ENCODE data around the gene ANG.

ANG gene

DNA sequence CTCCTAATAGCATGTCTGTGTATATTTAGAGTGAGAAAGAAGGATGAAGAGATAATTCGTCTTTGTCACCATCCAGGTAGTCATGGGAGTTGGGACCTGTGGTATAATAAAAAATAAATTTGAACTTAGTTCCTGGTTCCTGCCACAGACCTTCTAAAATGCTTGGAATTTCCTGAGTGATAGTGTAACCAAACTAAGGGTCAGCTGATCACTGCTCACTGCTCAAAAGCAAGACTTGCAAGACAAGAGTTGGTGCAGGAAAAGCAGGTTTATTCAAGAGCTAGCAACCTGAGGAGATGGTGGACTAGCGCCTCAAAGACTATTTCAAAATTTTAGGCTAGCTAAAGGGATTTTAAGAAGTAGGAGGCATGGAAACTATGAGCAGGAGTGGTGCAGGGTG lies 19.1 kb downstream of the ANG start:
- TF ChIP-seq, protein P1, sequence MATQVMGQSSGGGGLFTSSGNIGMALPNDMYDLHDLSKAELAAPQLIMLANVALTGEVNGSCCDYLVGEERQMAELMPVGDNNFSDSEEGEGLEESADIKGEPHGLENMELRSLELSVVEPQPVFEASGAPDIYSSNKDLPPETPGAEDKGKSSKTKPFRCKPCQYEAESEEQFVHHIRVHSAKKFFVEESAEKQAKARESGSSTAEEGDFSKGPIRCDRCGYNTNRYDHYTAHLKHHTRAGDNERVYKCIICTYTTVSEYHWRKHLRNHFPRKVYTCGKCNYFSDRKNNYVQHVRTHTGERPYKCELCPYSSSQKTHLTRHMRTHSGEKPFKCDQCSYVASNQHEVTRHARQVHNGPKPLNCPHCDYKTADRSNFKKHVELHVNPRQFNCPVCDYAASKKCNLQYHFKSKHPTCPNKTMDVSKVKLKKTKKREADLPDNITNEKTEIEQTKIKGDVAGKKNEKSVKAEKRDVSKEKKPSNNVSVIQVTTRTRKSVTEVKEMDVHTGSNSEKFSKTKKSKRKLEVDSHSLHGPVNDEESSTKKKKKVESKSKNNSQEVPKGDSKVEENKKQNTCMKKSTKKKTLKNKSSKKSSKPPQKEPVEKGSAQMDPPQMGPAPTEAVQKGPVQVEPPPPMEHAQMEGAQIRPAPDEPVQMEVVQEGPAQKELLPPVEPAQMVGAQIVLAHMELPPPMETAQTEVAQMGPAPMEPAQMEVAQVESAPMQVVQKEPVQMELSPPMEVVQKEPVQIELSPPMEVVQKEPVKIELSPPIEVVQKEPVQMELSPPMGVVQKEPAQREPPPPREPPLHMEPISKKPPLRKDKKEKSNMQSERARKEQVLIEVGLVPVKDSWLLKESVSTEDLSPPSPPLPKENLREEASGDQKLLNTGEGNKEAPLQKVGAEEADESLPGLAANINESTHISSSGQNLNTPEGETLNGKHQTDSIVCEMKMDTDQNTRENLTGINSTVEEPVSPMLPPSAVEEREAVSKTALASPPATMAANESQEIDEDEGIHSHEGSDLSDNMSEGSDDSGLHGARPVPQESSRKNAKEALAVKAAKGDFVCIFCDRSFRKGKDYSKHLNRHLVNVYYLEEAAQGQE (IDR thresholded peaks at IDR 0.05; ENCODE audit: insufficient read depth in 1 of 2, low read depth in 2 of 2, low read length in 2 of 2): no peak
- TF ChIP-seq TAF1 (IDR thresholded peaks at IDR 0.05; ENCODE audit: borderline replicate concordance, insufficient read depth, low read length) (no peak), SIN3A (IDR thresholded peaks at IDR 0.05; ENCODE audit: borderline replicate concordance, insufficient read depth, low read length) (no peak), FOXP2 (optimal IDR thresholded peaks at IDR 0.05; ENCODE audit: borderline replicate concordance, extremely low read depth, extremely low read length, insufficient read depth) (no peak), POLR2AphosphoS5 (IDR thresholded peaks at IDR 0.05; ENCODE audit: low read depth, low read length) (no peak)

GRCh38 chr14:20711261-20711660 lies 22.7 kb downstream of the ANG start:
- TF ChIP-seq TAF1 (IDR thresholded peaks at IDR 0.05; ENCODE audit: borderline replicate concordance, insufficient read depth, low read length) (no peak), FOXP2 (optimal IDR thresholded peaks at IDR 0.05; ENCODE audit: borderline replicate concordance, extremely low read depth, extremely low read length, insufficient read depth) (no peak), POLR2AphosphoS5 (IDR thresholded peaks at IDR 0.05; ENCODE audit: low read depth, low read length) (no peak), SIN3A (IDR thresholded peaks at IDR 0.05; ENCODE audit: borderline replicate concordance, insufficient read depth, low read length) (no peak)
- TF ChIP-seq, protein P1 (IDR thresholded peaks at IDR 0.05; ENCODE audit: insufficient read depth in 1 of 2, low read depth in 2 of 2, low read length in 2 of 2): no peak

DNA sequence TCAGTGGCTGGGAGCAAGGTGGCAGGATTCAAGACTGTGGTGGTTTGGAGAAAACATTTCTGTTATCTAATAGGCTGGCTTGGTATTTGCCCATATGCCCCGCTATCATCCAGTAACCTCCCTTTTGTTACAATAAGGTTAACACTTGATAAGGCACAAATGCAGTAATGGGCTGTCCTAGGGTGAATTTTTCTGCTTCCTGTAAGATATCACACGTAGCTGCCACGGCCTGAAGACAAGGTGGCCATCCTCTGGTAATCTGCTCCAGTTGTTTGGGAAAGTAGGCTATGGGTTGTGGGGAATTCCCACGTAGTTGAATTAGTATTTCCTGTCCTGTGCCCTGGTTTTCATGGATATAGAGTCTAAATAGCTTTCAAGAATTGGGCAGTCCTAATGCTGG lies 23.1 kb downstream of the ANG start:
- TF ChIP-seq POLR2AphosphoS5 (IDR thresholded peaks at IDR 0.05; ENCODE audit: low read depth, low read length) (no peak), TAF1 (IDR thresholded peaks at IDR 0.05; ENCODE audit: borderline replicate concordance, insufficient read depth, low read length) (no peak), SIN3A (IDR thresholded peaks at IDR 0.05; ENCODE audit: borderline replicate concordance, insufficient read depth, low read length) (no peak), FOXP2 (optimal IDR thresholded peaks at IDR 0.05; ENCODE audit: borderline replicate concordance, extremely low read depth, extremely low read length, insufficient read depth) (no peak)
- TF ChIP-seq, protein P1 (IDR thresholded peaks at IDR 0.05; ENCODE audit: insufficient read depth in 1 of 2, low read depth in 2 of 2, low read length in 2 of 2): no peak

- TF ChIP-seq FOXP2 (optimal IDR thresholded peaks at IDR 0.05; ENCODE audit: borderline replicate concordance, extremely low read depth, extremely low read length, insufficient read depth) (no peak), SIN3A (IDR thresholded peaks at IDR 0.05; ENCODE audit: borderline replicate concordance, insufficient read depth, low read length) (no peak)
Observed at GRCh38 chr14:20712904-20713303, 24.3 kb downstream of the ANG start.

- TF ChIP-seq POLR2AphosphoS5 (IDR thresholded peaks at IDR 0.05; ENCODE audit: low read depth, low read length): no peak
- no peak for TF ChIP-seq FOXP2 (optimal IDR thresholded peaks at IDR 0.05; ENCODE audit: borderline replicate concordance, extremely low read depth, extremely low read length, insufficient read depth)
- no peak for TF ChIP-seq TAF1 (IDR thresholded peaks at IDR 0.05; ENCODE audit: borderline replicate concordance, insufficient read depth, low read length)
- no peak for TF ChIP-seq SIN3A (IDR thresholded peaks at IDR 0.05; ENCODE audit: borderline replicate concordance, insufficient read depth, low read length)
- TF ChIP-seq, protein P1 (IDR thresholded peaks at IDR 0.05; ENCODE audit: insufficient read depth in 1 of 2, low read depth in 2 of 2, low read length in 2 of 2): no peak
Observed at GRCh38 chr14:20714593-20715250, 26.2 kb downstream of the ANG start.
